RWPE1 (cell line): ENCODE results near the gene LAPTM5.

Source experiments
- CTCF ChIA-PET: fragments of 350-600 bp; sonication (Branson Sonifier 250); formaldehyde crosslinking; extraction: SDS; loops from one replicate; lab custom pipeline; 2021; lab: Yijun Ruan, JAX
- POLR2A ChIA-PET: fragments of 400-600 bp; formaldehyde crosslinking; extraction: SDS; loops from one replicate; lab custom pipeline; 2020; ENCODE audit warnings: antibody characterized with exemption; ENCODE audit not compliant: low non-redundant PET; lab: Yijun Ruan, JAX
- DNase-seq: peaks from one replicate; pipeline ENCODE4 v3.0.0; 2012; ENCODE audit warnings: low spot score
- H3K27ac ChIP-seq: fragments of 450-650 bp; 2 replicates; pipeline ENCODE4 v1.5.1; 2017
- CTCF ChIP-seq: fragments of 450-650 bp; conservative IDR thresholded peaks from 2 replicates; pipeline ENCODE4 v1.5.1; 2017; ENCODE audit warnings: low read depth, mild to moderate bottlenecking

LAPTM5 gene

GRCh38 chr1:30758785-30759380, 1.3 kb upstream of the LAPTM5 start:
- CTCF ChIA-PET = interaction anchor here (1.1 kb wide), 1 partner anchor 43 kb away, joined by 4 read pairs; no protein-coding TSS in a partner anchor
- DNase-seq = peak; percentile 27
- TF ChIP-seq CTCF = no peak
- no peak overlapping the region for H3K27ac ChIP-seq
- POLR2A ChIA-PET = no interaction called here

GRCh38 chr1:30758121-30758688, 631 bp upstream of the LAPTM5 start:
- DNase-seq = no peak
- ChIA-PET CTCF (interaction anchor here (1.1 to 1.2 kb wide), 2 partner anchors 21 to 44 kb away, joined by 3 to 4 read pairs; no protein-coding TSS in a partner anchor), POLR2A (no interaction called here)
- no peak overlapping the region; the same call in 1 of the 2 replicates for H3K27ac ChIP-seq
- no peak for TF ChIP-seq CTCF

DNA sequence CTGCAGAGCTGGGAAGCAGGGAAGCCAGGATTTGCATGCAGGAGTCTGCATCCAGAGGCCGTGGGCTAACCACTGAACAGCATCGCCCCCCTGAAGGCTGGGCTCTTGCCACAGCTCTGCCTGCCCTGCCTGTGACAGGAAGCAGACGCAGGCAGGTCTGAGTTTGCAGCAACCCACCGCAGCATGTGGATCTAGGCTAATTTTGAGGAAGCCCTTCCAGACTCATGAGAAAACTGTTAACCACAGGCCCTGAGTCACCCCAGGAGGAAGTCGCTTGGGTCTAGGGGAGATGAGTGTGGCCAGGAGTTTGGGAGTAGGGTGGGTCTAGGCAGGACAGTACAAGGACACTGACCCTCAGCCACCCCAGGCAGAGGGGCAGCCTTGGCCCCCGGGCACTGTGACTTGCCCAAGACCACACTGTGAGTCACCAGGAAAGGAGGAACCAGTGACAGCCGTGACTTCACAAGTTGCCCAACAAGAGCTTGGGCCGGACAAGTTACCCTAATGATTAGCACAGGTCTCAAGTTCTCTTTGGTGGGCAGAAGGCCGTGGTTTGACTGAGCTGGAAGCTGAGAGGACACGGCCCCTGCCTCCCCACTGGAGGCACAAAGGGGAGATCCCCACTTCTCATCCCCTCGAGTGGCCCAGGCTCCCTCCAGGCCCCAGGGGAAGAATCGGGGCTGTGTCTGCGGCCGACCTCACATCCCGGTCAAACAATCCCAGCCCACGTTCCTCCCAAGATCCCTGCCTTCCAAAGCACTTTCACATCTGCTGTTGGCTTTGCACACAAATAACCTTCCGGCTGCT, 826 bp downstream of the LAPTM5 start:
- peak overlapping the region; percentile 87 for H3K27ac ChIP-seq
- TF ChIP-seq CTCF = no peak
- peak; percentile 82 for DNase-seq
- POLR2A ChIA-PET = interaction anchor here (1.3 kb wide), 1 partner anchor 38 kb away, joined by 3 read pairs; no protein-coding TSS in a partner anchor
- CTCF ChIA-PET = interaction anchor here (0.6 to 1.0 kb wide), 5 partner anchors 13 to 550 kb away, joined by 3 to 5 read pairs (median 3); no protein-coding TSS in a partner anchor

- no peak for TF ChIP-seq CTCF
- POLR2A ChIA-PET = interaction anchor here (1.3 kb wide), 1 partner anchor 38 kb away, joined by 3 read pairs; no protein-coding TSS in a partner anchor
- H3K27ac ChIP-seq = peak overlapping the region; percentile 87
- no peak for DNase-seq
- CTCF ChIA-PET = interaction anchor here (0.6 kb wide), 1 partner anchor 23 kb away, joined by 5 read pairs; no protein-coding TSS in a partner anchor
Observed at GRCh38 chr1:30756206-30756544, 1.4 kb downstream of the LAPTM5 start.

- no peak for DNase-seq
- H3K27ac ChIP-seq = peak overlapping the region; percentile 87
- ChIA-PET POLR2A (no interaction called here), CTCF (interaction anchor here (0.6 kb wide), 1 partner anchor 24 kb away, joined by 5 read pairs; no protein-coding TSS in a partner anchor)
- no peak for TF ChIP-seq CTCF
Observed at GRCh38 chr1:30755746-30756145, 1.8 kb downstream of the LAPTM5 start.

GRCh38 chr1:30755334-30755733, 2.2 kb downstream of the LAPTM5 start:
- TF ChIP-seq CTCF = no peak
- POLR2A ChIA-PET = no interaction called here
- CTCF ChIA-PET = interaction anchor here (0.7 kb wide), 1 partner anchor 27 kb away, joined by 3 read pairs; no protein-coding TSS in a partner anchor
- no peak for DNase-seq
- H3K27ac ChIP-seq = peak overlapping the region; percentile 87
